HS-27A (cell line): Measurements from ENCODE around the gene ARL17B.
"Not testable (repeated sequence)": the region's sequence is repeated elsewhere in the genome, so short reads cannot be mapped to it uniquely, and the experiment has no call there.

Experiments
- DNase-seq: peaks from one replicate; pipeline ENCODE4 v3.0.0-alpha.2; 2012; ENCODE audit warnings: low read depth, missing footprints

The ARL17B gene

DNA sequence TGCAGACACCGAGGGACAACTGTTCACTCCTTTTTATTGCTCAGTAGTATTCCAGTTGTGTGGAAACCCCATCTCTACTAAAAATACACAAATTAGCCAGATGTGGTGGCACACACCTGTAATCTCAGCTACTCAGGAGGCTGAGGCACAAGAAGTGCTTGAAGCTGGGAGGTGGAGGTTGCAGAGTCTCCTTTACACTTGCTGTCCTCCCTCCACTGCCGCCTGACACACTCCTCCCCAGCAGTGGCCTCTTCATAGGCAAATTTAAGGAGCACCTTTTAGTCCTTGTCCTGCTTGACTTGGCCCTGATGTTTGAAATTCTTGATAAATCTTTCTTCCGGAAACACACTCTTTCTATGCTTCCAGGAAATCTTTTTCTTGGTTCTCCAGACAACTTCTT lies 112.4 kb downstream of the ARL17B start:
- DNase-seq = not testable (repeated sequence)

DNA sequence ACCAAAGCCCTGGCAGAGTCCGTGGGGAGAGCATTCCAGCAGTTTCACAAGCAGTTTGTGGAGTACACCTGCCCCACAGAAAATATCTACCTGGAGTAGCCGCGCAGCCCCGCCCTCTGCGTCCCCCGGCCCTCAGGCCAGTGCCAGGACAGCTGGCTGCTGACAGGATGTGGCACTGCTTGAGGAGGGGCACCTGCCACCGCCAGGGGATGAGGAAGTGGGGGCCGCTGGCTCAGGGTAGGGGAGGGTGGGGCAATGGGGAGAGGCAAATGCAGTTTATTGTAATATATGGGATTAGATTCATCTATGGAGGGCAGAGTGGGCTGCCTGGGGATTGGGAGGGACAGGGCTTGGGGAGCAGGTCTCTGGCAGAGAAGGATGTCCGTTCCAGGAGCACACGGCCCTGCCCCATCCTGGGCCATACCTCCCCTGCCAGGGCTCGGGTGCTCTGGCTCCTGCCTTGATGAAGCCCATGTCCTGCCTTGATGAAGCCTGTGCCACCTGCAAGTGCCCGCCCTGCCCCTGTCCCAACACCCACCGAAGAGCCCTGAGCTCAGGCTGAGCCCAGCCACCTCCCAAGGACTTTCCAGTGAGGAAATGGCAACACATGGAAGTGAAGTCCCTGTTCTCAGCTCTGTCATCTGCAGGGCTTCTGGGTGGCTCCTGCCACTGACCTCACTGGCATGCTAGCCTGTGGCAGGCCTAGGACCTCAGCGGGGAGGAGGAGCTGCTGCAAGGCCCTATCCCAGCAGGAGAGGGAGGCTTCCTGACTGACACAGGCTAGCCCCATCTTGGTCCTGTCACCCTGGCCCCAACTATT lies 116.4 kb downstream of the ARL17B start:
- DNase-seq = not testable (repeated sequence)

GRCh38 chr17:46244339-46244913 lies 117.1 kb downstream of the ARL17B start:
- DNase-seq = not testable (repeated sequence)

- not testable (repeated sequence) for DNase-seq
Observed at GRCh38 chr17:46243928-46244327, 117.6 kb downstream of the ARL17B start.

DNA sequence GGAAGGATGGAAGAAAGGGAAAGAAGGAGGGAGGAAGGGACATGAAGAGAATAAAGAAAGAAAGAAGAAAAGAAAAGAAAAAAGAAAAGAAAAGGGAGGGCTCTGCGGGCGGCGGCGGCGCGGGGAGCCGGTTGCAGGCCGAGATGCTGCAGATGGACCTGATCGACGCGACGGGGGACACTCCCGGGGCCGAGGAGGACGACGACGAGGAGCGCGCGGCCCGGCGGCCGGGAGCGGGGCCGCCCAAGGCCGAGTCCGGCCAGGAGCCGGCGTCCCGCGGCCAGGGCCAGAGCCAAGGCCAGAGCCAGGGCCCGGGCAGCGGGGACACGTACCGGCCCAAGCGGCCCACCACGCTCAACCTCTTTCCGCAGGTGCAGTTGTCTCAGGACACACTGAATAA lies 118.1 kb downstream of the ARL17B start:
- not testable (repeated sequence) for DNase-seq

DNA sequence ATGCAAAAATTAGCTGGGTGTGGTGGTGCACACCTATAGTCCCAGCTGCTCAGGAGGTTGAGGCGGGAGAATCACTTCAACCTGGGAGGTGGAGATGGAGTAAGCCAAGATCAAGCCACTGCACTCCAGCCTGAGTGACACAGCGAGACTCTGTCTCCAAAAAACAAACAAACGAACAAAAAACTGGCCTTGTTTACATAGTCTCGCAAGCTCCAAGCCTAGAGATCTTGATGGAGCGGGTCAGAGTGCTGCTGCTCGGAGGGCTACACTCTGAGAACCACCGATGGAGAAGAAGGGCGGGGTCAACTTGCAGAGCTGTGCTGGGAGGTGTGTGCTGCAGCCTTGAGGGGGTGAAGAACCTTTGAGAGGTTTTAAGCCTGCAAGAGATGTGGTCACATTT lies 130.2 kb downstream of the ARL17B start:
- not testable (repeated sequence) for DNase-seq

DNA sequence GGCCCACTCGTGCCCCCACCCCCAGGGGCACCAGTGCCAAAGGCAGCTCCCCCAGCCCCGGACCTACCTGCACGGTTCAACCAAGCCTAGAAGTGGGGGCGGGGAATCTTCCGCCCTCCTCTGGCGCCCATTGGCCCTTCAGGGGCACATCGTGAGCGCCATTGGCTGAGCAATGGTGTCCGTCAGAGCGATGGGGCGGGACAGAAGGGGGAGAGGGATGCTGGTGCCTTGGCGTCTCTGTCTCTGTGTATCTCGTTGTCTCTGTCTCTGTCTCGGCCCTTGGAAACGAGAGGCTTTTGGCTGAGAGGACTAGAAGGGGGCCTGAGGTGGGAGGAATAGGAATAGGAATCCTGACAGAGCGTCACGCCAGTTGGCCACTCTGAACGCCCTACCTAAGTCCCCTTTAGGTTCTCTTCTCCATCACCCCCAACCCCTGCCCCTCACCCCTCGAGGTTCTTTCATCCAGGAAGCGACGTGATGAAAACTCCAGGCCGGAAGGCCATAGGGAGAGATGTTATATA lies 136.2 kb downstream of the ARL17B start:
- DNase-seq = peak; percentile 92

- not testable (repeated sequence) for DNase-seq
Observed at GRCh38 chr17:46224864-46225263, 136.7 kb downstream of the ARL17B start.
